C4-2B (cell line): Measurements from ENCODE around the gene DET1.

Experiments
- H3K27ac ChIP-seq: fragments of 450-650 bp; 2 replicates; pipeline ENCODE4 v1.5.1; 2017
- CTCF ChIP-seq: fragments of 450-650 bp; conservative IDR thresholded peaks from 2 replicates; pipeline ENCODE4 v1.5.1; 2017; ENCODE audit warnings: mild to moderate bottlenecking
- ZFX ChIP-seq: fragments of 450-650 bp; IDR thresholded peaks from 2 replicates; pipeline ENCODE4 v1.6.1; 2017

DET1 gene

GRCh38 chr15:88489321-88489720, 57.2 kb downstream of the DET1 start:
- H3K27ac ChIP-seq, result no peak overlapping the region
- TF ChIP-seq ZFX, result no peak
- TF ChIP-seq CTCF, result no peak

- no peak for TF ChIP-seq CTCF
- no peak overlapping the region for H3K27ac ChIP-seq
Observed at GRCh38 chr15:88487796-88488523, 58.5 kb downstream of the DET1 start.

GRCh38 chr15:88487178-88487795, 59.2 kb downstream of the DET1 start:
- H3K27ac ChIP-seq, result no peak overlapping the region
- TF ChIP-seq ZFX, result no peak
- no peak for TF ChIP-seq CTCF

- TF ChIP-seq ZFX (no peak), CTCF (no peak)
- no peak overlapping the region for H3K27ac ChIP-seq
Observed at GRCh38 chr15:88484682-88485331, 61.7 kb downstream of the DET1 start.

GRCh38 chr15:88482263-88482662, 64.2 kb downstream of the DET1 start:
- no peak for TF ChIP-seq ZFX
- no peak for TF ChIP-seq CTCF
- H3K27ac ChIP-seq, result no peak overlapping the region

GRCh38 chr15:88480981-88481380, 65.5 kb downstream of the DET1 start:
- TF ChIP-seq CTCF, result no peak
- no peak for TF ChIP-seq ZFX
- H3K27ac ChIP-seq, result no peak overlapping the region

- no peak overlapping the region for H3K27ac ChIP-seq
- TF ChIP-seq CTCF (no peak), ZFX (no peak)
Observed at GRCh38 chr15:88479169-88479568, 67.3 kb downstream of the DET1 start.
